HepG2 (cell line): ENCODE measurements around the gene COQ8A. TPM values are rescaled to one million over a fixed set of nuclear protein-coding genes. Genes with fewer than 3 reads are reported as not detected.

ENCODE experiments used
- ARNT ChIP-seq: fragments of 450-650 bp; IDR thresholded peaks from 2 replicates; pipeline ENCODE4 v1.6.1; 2017
- CCDC6 ChIP-seq: sonication (generic); formaldehyde crosslinking; IDR thresholded peaks from 2 replicates; pipeline ENCODE4 v1.8.1; 2022; ENCODE audit warnings: mild to moderate bottlenecking, missing genetic modification reagents, moderate library complexity
- CREB3 ChIP-seq: sonication (generic); formaldehyde crosslinking; IDR thresholded peaks from 2 replicates; pipeline ENCODE4 v1.5.0; 2020; ENCODE audit warnings: missing genetic modification reagents
- NFIB ChIP-seq: sonication (generic); formaldehyde crosslinking; IDR thresholded peaks from 2 replicates; pipeline ENCODE4 v1.9.0; 2021; ENCODE audit warnings: missing genetic modification reagents, mild to moderate bottlenecking, borderline replicate concordance
- NPAS2 ChIP-seq: sonication (generic); formaldehyde crosslinking; IDR thresholded peaks from 2 replicates; pipeline ENCODE4 v1.8.0; 2022; ENCODE audit warnings: mild to moderate bottlenecking, missing genetic modification reagents, borderline replicate concordance
- TMF1 ChIP-seq: sonication (generic); formaldehyde crosslinking; IDR thresholded peaks from 2 replicates; pipeline ENCODE4 v1.8.1; 2022; ENCODE audit warnings: low read depth, missing genetic modification reagents
- UBTF ChIP-seq: sonication (generic); formaldehyde crosslinking; IDR thresholded peaks from 2 replicates; pipeline ENCODE4 v1.4.0; 2020; ENCODE audit warnings: mild to moderate bottlenecking, missing genetic modification reagents
- ZBTB26 ChIP-seq: IDR thresholded peaks from 2 replicates; pipeline ENCODE4 v1.6.1; 2016; ENCODE audit warnings: missing compliant biosample characterization, missing genetic modification reagents, borderline replicate concordance
- ZEB1 ChIP-seq: IDR thresholded peaks from 2 replicates; pipeline ENCODE4 v1.6.1; 2012; ENCODE audit warnings: mild to moderate bottlenecking, low read depth, inconsistent platforms; ENCODE audit not compliant: insufficient replicate concordance
- ZFP1 ChIP-seq: IDR thresholded peaks from 2 replicates; pipeline ENCODE4 v1.6.1; 2016
- ZHX2 ChIP-seq, 2 experiments: sonication (generic) in 1 of 2; formaldehyde crosslinking in 1 of 2; IDR thresholded peaks; 2 replicates each; pipeline versions ENCODE4 v1.6.1 to v1.9.0; 2014 to 2022; ENCODE audit warnings: antibody characterized with exemption in 1 of 2, borderline replicate concordance in 1 of 2, inconsistent platforms in 1 of 2, low read depth in 1 of 2, missing genetic modification reagents in 1 of 2
- ZMYM4 ChIP-seq: sonication (generic); formaldehyde crosslinking; IDR thresholded peaks from 2 replicates; pipeline ENCODE4 v1.8.1; 2023; ENCODE audit warnings: mild to moderate bottlenecking, missing genetic modification reagents
- ZNF232 ChIP-seq: sonication (generic); formaldehyde crosslinking; IDR thresholded peaks from 2 replicates; pipeline ENCODE4 v1.4.0; 2020; ENCODE audit warnings: missing genetic modification reagents, borderline replicate concordance
- ZNF274 ChIP-seq: sonication (generic); formaldehyde crosslinking; IDR thresholded peaks from 2 replicates; pipeline ENCODE4 v1.5.1; 2020; ENCODE audit warnings: mild to moderate bottlenecking, missing genetic modification reagents
- ZNF614 ChIP-seq: IDR thresholded peaks from 2 replicates; pipeline ENCODE4 v1.6.1; 2018; ENCODE audit warnings: missing biosample characterization, missing genetic modification reagents, inconsistent platforms, borderline replicate concordance
- ZNF652 ChIP-seq: IDR thresholded peaks from 2 replicates; pipeline ENCODE4 v1.6.1; 2016; ENCODE audit warnings: low read depth, borderline replicate concordance
- ZNF724P ChIP-seq: sonication (generic); formaldehyde crosslinking; IDR thresholded peaks from 2 replicates; pipeline ENCODE4 v1.8.0; 2022; ENCODE audit warnings: missing genetic modification reagents, borderline replicate concordance
- ZNF75D ChIP-seq: sonication (generic); formaldehyde crosslinking; IDR thresholded peaks from 2 replicates; pipeline ENCODE4 v1.8.1; 2023; ENCODE audit warnings: missing genetic modification reagents, mild to moderate bottlenecking, borderline replicate concordance
- ZSCAN22 ChIP-seq: sonication (generic); formaldehyde crosslinking; IDR thresholded peaks from 2 replicates; pipeline ENCODE4 v1.4.0; 2020; ENCODE audit warnings: mild to moderate bottlenecking, missing genetic modification reagents
- polyA plus RNA-seq, 8 experiments: library from polyadenylated mRNA; depleted of rRNA in 3 of 8; stranded (reverse) in 7 of 8; unstranded in 1 of 8; fragments of >200 nt; fragmentation: Illumina TruSeq in 4 of 8; extraction: Trizol in 4 of 8; gene quantifications; 2 replicates each; pipeline versions ENCODE4 v1.2.1 to v1.2.3, GENCODE V29; 2011 to 2016; ENCODE audit warnings: low read depth in 4 of 8, missing spikeins in 1 of 8, mixed read lengths in 1 of 8; ENCODE audit not compliant: insufficient read depth in 1 of 8
- total RNA-seq, 5 experiments: library from RNA; depleted of rRNA; stranded (reverse); fragments of >200 nt; fragmentation: Illumina TruSeq; extraction: Trizol; gene quantifications; 2 replicates each; pipeline ENCODE4 v1.2.3, GENCODE V29; 2016; ENCODE audit warnings: low read depth in 1 of 5

Gene COQ8A
- total and polyA plus RNA-seq, 2 of the 13 experiments (the other 11 are each of a cell fraction or from before 2014, with no cell fraction given) = 60.4 to 88.7 TPM

DNA sequence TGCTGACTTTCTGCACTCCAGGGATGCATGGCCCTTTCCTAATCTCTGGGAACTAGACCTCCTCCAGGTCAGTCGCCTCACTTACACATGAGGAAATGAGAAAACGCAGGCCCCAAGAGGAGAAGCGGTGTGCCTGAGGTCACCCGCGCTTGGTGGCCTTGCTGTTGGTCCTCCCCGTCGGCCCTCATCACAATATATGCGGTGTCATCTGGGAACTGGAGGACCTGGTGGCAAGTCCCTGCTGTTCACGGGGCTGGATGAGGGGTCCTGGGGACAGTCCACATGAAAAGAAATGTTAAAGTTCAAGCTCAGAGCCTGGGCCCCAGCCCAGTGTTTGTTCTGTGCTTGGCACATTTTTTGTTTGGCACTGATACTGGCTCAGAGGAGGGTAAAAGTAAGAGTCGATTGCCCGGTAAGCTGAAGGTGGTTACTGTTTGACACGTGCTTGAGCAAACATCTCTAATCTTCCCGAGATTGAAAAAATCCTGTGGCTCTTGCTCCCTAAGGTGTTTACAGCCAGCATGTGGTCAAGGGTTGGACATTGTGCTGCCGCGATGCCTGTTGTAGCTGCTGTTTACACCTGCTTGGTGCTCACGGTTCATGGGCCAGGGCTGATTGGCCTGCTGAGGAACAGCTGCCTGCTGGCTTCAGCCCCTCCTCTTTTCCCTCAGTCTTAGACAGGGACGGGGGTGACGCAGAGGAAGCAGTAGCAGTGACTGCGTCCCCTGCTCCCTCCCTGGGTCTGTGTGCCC, 5.2 kb downstream of the COQ8A start (continued):
- TF ChIP-seq ZHX2 (IDR thresholded peaks at IDR 0.05; ENCODE audit: low read depth) (0 out of 2 replicates have a peak, but pooled peaks have one; percentile 27), ZHX2 (CRISPR knock-in tag; IDR thresholded peaks at IDR 0.05; ENCODE audit: borderline replicate concordance) (no peak), ZNF232 (CRISPR knock-in tag) (no peak; the same call in 1 of the 2 replicates), ZMYM4 (CRISPR knock-in tag) (peak; percentile 80; the same call in 1 of the 2 replicates), ZNF75D (CRISPR knock-in tag) (no peak), ZNF274 (CRISPR knock-in tag) (no peak), ZNF614 (no peak), NFIB (CRISPR knock-in tag) (no peak), CREB3 (no peak), UBTF (CRISPR knock-in tag) (no peak), CCDC6 (no peak), ZNF724P (CRISPR knock-in tag) (peak; percentile 47; the same call in 1 of the 2 replicates), ZBTB26 (CRISPR knock-in tag) (peak; percentile 9; the same call in 1 of the 2 replicates), NPAS2 (no peak), ZFP1 (CRISPR knock-in tag) (no peak; the same call in 1 of the 2 replicates), TMF1 (CRISPR knock-in tag) (no peak), ZSCAN22 (no peak), ZNF652 (CRISPR knock-in tag) (peak; percentile 46; the same call in 1 of the 2 replicates), ARNT (no peak), ZEB1 (no peak)
